GM12878 (cell line): ENCODE measurements around the gene CAMK2D. TPM values are rescaled to one million over a fixed set of nuclear protein-coding genes. Genes with fewer than 3 reads are reported as not detected.

Experiments used
- ATAC-seq: fragments of 200-7000 bp; cut with Tn5 transposase; 3 replicates; pipeline ENCODE4 v1.9.1; 2020; ENCODE audit warnings: mild to moderate bottlenecking, moderate library complexity
- BruUV-seq: library from RNA; stranded (reverse); fragments of 400-500 nt; replicated peaks from 2 replicates; lab custom pipeline; 2021; lab: Mats Ljungman, UMichigan
- CTCF ChIA-PET: fragments of 300-600 bp; sonication (Branson Sonifier 250); formaldehyde crosslinking; extraction: SDS; loops from one replicate; lab custom pipeline; 2021; ENCODE audit warnings: inconsistent platforms; lab: Yijun Ruan, JAX
- POLR2A ChIA-PET: fragments of 350-600 bp; formaldehyde crosslinking; extraction: SDS; loops from one replicate; lab custom pipeline; 2021; ENCODE audit warnings: inconsistent platforms; lab: Charles Lee
- RAD21 ChIA-PET: fragments of 300-600 bp; sonication (Branson Sonifier 250); formaldehyde crosslinking; loops from one replicate; lab custom pipeline; 2023; ENCODE audit warnings: antibody characterized with exemption; ENCODE audit not compliant: unreplicated experiment; lab: Charles Lee
- SMC1A ChIA-PET: fragments of 300-600 bp; sonication (Branson Sonifier 250); formaldehyde crosslinking; loops from one replicate; lab custom pipeline; 2023; ENCODE audit not compliant: unreplicated experiment, uncharacterized antibody; lab: Charles Lee
- DNase-seq: peaks from one replicate; pipeline ENCODE4 v3.0.0-alpha.2; 2011; ENCODE audit warnings: low read depth, low spot score
- FAIRE-seq: peaks from 3 replicates; lab custom pipeline; 2011; peaks lifted over from hg19 to GRCh38; lab: Jason Lieb, UNC
- H2AFZ ChIP-seq: 2 replicates; pipeline ENCODE4 v1.6.0; 2011; ENCODE audit warnings: low read depth, low read length, control low read depth; ENCODE audit not compliant: control insufficient read depth
- H3K27ac ChIP-seq: 2 replicates; pipeline ENCODE4 v1.5.1; 2011; ENCODE audit warnings: control low read depth; ENCODE audit not compliant: control insufficient read depth, insufficient read depth
- H3K27me3 ChIP-seq, 2 experiments: replicated peaks in 1 of 2; 2 replicates each; pipeline versions ENCODE4 v1.6.0 to v1.6.1; 2011; ENCODE audit warnings: low read length in 1 of 2; ENCODE audit not compliant: control insufficient read depth in 2 of 2, insufficient read depth in 2 of 2
- H3K36me3 ChIP-seq, 2 experiments: 2 replicates each; pipeline ENCODE4 v1.5.1; 2011; ENCODE audit warnings: low read length in 1 of 2; ENCODE audit not compliant: control insufficient read depth in 2 of 2, insufficient read depth in 2 of 2
- H3K4me1 ChIP-seq: 2 replicates; pipeline ENCODE4 v1.6.1; 2011; ENCODE audit warnings: mild to moderate bottlenecking, low read length, moderate library complexity, mixed read lengths; ENCODE audit not compliant: control insufficient read depth, insufficient read depth
- H3K4me2 ChIP-seq: 2 replicates; pipeline ENCODE4 v1.6.0; 2011; ENCODE audit warnings: control low read depth; ENCODE audit not compliant: control insufficient read depth, insufficient read depth
- H3K4me3 ChIP-seq: fragments of 200-600 bp; sonication (generic); 2 replicates; pipeline ENCODE4 v1.5.1; 2016
- H3K79me2 ChIP-seq: 2 replicates; pipeline ENCODE4 v1.6.0; 2011; ENCODE audit warnings: low read length; ENCODE audit not compliant: control insufficient read depth, insufficient read depth
- H3K9ac ChIP-seq: 2 replicates; pipeline ENCODE4 v1.8.0; 2011; ENCODE audit warnings: low read length, control low read depth, mixed read lengths; ENCODE audit not compliant: control insufficient read depth, insufficient read depth
- H3K9me3 ChIP-seq: replicated peaks from 3 replicates; pipeline ENCODE4 v1.5.1; 2011; ENCODE audit warnings: mild to moderate bottlenecking, low read length; ENCODE audit not compliant: control insufficient read depth, insufficient read depth
- H4K20me1 ChIP-seq: 2 replicates; pipeline ENCODE4 v1.6.0; 2011; ENCODE audit not compliant: control insufficient read depth, insufficient read depth
- BCL11A ChIP-seq: IDR thresholded peaks from 2 replicates; pipeline ENCODE4 v1.6.1; 2011; ENCODE audit warnings: low read depth, low read length
- BCLAF1 ChIP-seq: fragments of 450-650 bp; IDR thresholded peaks from 2 replicates; pipeline ENCODE4 v1.6.1; 2017; ENCODE audit warnings: antibody characterized with exemption, mild to moderate bottlenecking, moderate library complexity
- PAX5 ChIP-seq: IDR thresholded peaks from 2 replicates; pipeline ENCODE4 v1.6.1; 2011; ENCODE audit warnings: low read depth, low read length, borderline replicate concordance
- RELA ChIP-seq: fragments of 450-650 bp; IDR thresholded peaks from 2 replicates; pipeline ENCODE4 v1.8.0; 2014; ENCODE audit warnings: borderline replicate concordance; ENCODE audit not compliant: partially characterized antibody
- REST ChIP-seq: IDR thresholded peaks from 2 replicates; pipeline ENCODE4 v1.6.1; 2012; ENCODE audit warnings: mild to moderate bottlenecking, low read depth, low read length
- in situ Hi-C: fragments of 300-500 bp; cut with MboI; formaldehyde crosslinking; loops from 9 replicates; pipeline ENCODE4 v1.14.3; 2018; ENCODE audit warnings: mixed read lengths
- intact Hi-C: fragments of 100-400 bp; cut with micrococcal nuclease; formaldehyde crosslinking; loops from one replicate; pipeline ENCODE4 v1.14.2; 2022; ENCODE audit not compliant: unreplicated experiment
- polyA plus RNA-seq, 11 experiments: library from polyadenylated mRNA; depleted of rRNA in 4 of 11; unstranded in 6 of 11; stranded (reverse) in 5 of 11; fragments of >200 nt; fragmentation: Nextera tagmentation in 4 of 11; fragmentation: Illumina TruSeq in 1 of 11; extraction: Ambion mirVana in 4 of 11; extraction: Trizol in 1 of 11; gene quantifications; 1 replicate in 1 of 11; 2 replicates in 10 of 11; pipeline versions ENCODE4 v1.2.1 to v1.2.3, GENCODE V29; 2011 to 2016; ENCODE audit warnings: inconsistent platforms in 2 of 11, missing spikeins in 2 of 11, low read depth in 1 of 11
- total RNA-seq, 4 experiments: library from RNA; depleted of rRNA in 3 of 4; stranded (reverse); fragments of >200 nt in 3 of 4; fragmentation: Illumina TruSeq in 1 of 4; extraction: Trizol in 1 of 4; gene quantifications; 2 replicates each; pipeline versions ENCODE4 v1.2.1 to v1.2.3, GENCODE V29; 2013 to 2021

CAMK2D gene
- total and polyA plus RNA-seq, 10 of the 15 experiments (the other 5 are each of a cell fraction or from before 2014, with no cell fraction given), result 6.9 to 88.5 (median 12.9) TPM

GRCh38 chr4:113474017-113474416 lies 287.5 kb downstream of the CAMK2D start:
- Histone ChIP-seq H3K36me3 (no peaks in the 10 kb centered on the region; a peak in 2 of 4 replicates), H3K9me3 (peaks cover 2% of the 10 kb centered on the region; the same call in 2 of the 3 replicates), H3K4me1 (no peaks in the 10 kb centered on the region), H3K4me2 (no peak overlapping the region), H3K27me3 (no peaks in the 10 kb centered on the region), H3K79me2 (no peaks in the 10 kb centered on the region), H4K20me1 (no peaks in the 10 kb centered on the region), H3K4me3 (no peak overlapping the region), H3K9ac (no peak overlapping the region), H2AFZ (no peak overlapping the region), H3K27ac (no peak overlapping the region)
- intact Hi-C loops (no loop called here), in situ Hi-C loops (no loop called here)
- ATAC-seq (no peak), DNase-seq (no peak), FAIRE-seq (no peak)
- POLR2A ChIA-PET, result no interaction called here
- no TSS peak for BruUV-seq
- CTCF ChIA-PET, result interaction anchor here (1.5 kb wide), 1 partner anchor 13 kb away, joined by 5 read pairs; no protein-coding TSS in a partner anchor
- no peak for TF ChIP-seq BCLAF1
- no peak for TF ChIP-seq REST
- TF ChIP-seq PAX5, result no peak
- no peak for TF ChIP-seq BCL11A
- no peak for TF ChIP-seq RELA
- SMC1A ChIA-PET, result no interaction called here
- RAD21 ChIA-PET, result no interaction called here
